HL-60 (cell line): ENCODE measurements around the gene LMO2.

Experiments used
- DNase-seq, 2 experiments: peaks; one replicate each; pipeline ENCODE4 v3.0.0-alpha.2; 2010 to 2020; ENCODE audit warnings: low read depth in 1 of 2, low spot score in 1 of 2
- H3K27ac ChIP-seq: fragments of 250-450 bp; sonication (Bioruptor Pico); replicated peaks from 2 replicates; pipeline ENCODE4 v1.5.1; 2020; ENCODE audit warnings: mild to moderate bottlenecking, moderate library complexity
- H3K27me3 ChIP-seq: fragments of 250-450 bp; sonication (Bioruptor Pico); 2 replicates; pipeline ENCODE4 v1.5.1; 2021; ENCODE audit warnings: mild to moderate bottlenecking, moderate library complexity; ENCODE audit not compliant: insufficient read depth, poor library complexity, severe bottlenecking
- H3K4me3 ChIP-seq: replicated peaks from 2 replicates; pipeline ENCODE4 v1.5.1; 2011; ENCODE audit warnings: mild to moderate bottlenecking, control low read depth, low read length; ENCODE audit not compliant: insufficient read depth
- CTCF ChIP-seq: IDR thresholded peaks from one replicate; pipeline ENCODE4 v1.5.1; 2011; ENCODE audit warnings: low read length, control low read depth, inconsistent platforms; ENCODE audit not compliant: insufficient read depth
- GABPA ChIP-seq: IDR thresholded peaks from 2 replicates; pipeline ENCODE4 v1.6.1; 2012; ENCODE audit warnings: low read depth
- POLR2AphosphoS5 ChIP-seq: IDR thresholded peaks from 2 replicates; pipeline ENCODE4 v1.6.1; 2012; ENCODE audit warnings: low read depth
- SPI1 ChIP-seq: IDR thresholded peaks from 2 replicates; pipeline ENCODE4 v1.6.1; 2012; ENCODE audit warnings: low read depth, mild to moderate bottlenecking, borderline replicate concordance
- TF ChIP-seq, protein P1 (sequence below): IDR thresholded peaks from 2 replicates; pipeline ENCODE4 v1.6.1; 2012; ENCODE audit warnings: low read depth; ENCODE audit not compliant: insufficient replicate concordance

LMO2 gene

GRCh38 chr11:33913991-33914390, 22.1 kb upstream of the LMO2 start:
- H3K27ac ChIP-seq = 0 out of 2 replicates have a peak overlapping the region, but pooled peaks have one; percentile 86
- no peaks in the 10 kb centered on the region for H3K27me3 ChIP-seq
- no peak for TF ChIP-seq CTCF
- TF ChIP-seq, protein P1, sequence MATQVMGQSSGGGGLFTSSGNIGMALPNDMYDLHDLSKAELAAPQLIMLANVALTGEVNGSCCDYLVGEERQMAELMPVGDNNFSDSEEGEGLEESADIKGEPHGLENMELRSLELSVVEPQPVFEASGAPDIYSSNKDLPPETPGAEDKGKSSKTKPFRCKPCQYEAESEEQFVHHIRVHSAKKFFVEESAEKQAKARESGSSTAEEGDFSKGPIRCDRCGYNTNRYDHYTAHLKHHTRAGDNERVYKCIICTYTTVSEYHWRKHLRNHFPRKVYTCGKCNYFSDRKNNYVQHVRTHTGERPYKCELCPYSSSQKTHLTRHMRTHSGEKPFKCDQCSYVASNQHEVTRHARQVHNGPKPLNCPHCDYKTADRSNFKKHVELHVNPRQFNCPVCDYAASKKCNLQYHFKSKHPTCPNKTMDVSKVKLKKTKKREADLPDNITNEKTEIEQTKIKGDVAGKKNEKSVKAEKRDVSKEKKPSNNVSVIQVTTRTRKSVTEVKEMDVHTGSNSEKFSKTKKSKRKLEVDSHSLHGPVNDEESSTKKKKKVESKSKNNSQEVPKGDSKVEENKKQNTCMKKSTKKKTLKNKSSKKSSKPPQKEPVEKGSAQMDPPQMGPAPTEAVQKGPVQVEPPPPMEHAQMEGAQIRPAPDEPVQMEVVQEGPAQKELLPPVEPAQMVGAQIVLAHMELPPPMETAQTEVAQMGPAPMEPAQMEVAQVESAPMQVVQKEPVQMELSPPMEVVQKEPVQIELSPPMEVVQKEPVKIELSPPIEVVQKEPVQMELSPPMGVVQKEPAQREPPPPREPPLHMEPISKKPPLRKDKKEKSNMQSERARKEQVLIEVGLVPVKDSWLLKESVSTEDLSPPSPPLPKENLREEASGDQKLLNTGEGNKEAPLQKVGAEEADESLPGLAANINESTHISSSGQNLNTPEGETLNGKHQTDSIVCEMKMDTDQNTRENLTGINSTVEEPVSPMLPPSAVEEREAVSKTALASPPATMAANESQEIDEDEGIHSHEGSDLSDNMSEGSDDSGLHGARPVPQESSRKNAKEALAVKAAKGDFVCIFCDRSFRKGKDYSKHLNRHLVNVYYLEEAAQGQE = no peak
- no peak for TF ChIP-seq GABPA
- no peak for TF ChIP-seq POLR2AphosphoS5
- TF ChIP-seq SPI1 = no peak
- no peak overlapping the region for H3K4me3 ChIP-seq
- no peak for DNase-seq

- peak; percentile 89 to 95 for DNase-seq
- H3K4me3 ChIP-seq = no peak overlapping the region
- TF ChIP-seq POLR2AphosphoS5 (peak; percentile 66), SPI1 (no peak)
- peak overlapping the region; percentile 86 for H3K27ac ChIP-seq
- no peaks in the 10 kb centered on the region for H3K27me3 ChIP-seq
Measured at GRCh38 chr11:33912405-33913361, 20.8 kb upstream of the LMO2 start.

DNA sequence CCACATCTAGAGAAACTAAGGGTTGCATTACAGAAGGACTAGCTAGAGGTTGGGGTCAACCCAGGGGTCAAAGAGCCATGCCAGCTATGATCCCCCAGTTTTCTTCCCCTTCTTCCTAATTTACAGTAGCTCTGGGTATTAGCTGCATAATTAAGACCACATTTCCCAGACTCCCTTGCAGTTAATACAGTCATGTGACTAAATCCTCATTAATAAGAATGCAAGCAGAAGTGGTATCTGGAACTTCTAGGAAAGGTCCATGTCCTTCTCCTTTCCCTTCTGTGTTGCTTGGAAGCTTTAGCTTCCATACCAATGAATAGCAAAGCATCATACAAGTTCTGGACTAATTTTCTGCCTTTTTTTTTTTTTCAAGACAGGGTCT, 19.1 kb upstream of the LMO2 start:
- TF ChIP-seq SPI1 (no peak), GABPA (no peak), CTCF (no peak), POLR2AphosphoS5 (no peak)
- TF ChIP-seq, protein P1 = no peak
- no peak overlapping the region for H3K4me3 ChIP-seq
- H3K27ac ChIP-seq = peak overlapping the region; percentile 86
- no peak for DNase-seq
- no peaks in the 10 kb centered on the region for H3K27me3 ChIP-seq

GRCh38 chr11:33910296-33910957, 18.6 kb upstream of the LMO2 start:
- Histone ChIP-seq H3K4me3 (no peak overlapping the region), H3K27me3 (no peaks in the 10 kb centered on the region), H3K27ac (peak overlapping the region; percentile 86)
- TF ChIP-seq CTCF = no peak
- no peak for TF ChIP-seq SPI1
- TF ChIP-seq, protein P1 = no peak
- no peak for TF ChIP-seq GABPA
- no peak for TF ChIP-seq POLR2AphosphoS5
- no peak for DNase-seq
